GM12878 (cell line): ENCODE results near the gene SLC2A4RG. TPM values are rescaled to one million over a fixed set of nuclear protein-coding genes. Genes with fewer than 3 reads are reported as not detected.

Source experiments
- ATAC-seq: fragments of 200-7000 bp; cut with Tn5 transposase; 3 replicates; pipeline ENCODE4 v1.9.1; 2020; ENCODE audit warnings: mild to moderate bottlenecking, moderate library complexity
- BruUV-seq: library from RNA; stranded (reverse); fragments of 400-500 nt; replicated peaks from 2 replicates; lab custom pipeline; 2021; lab: Mats Ljungman, UMichigan
- CTCF ChIA-PET: fragments of 300-600 bp; sonication (Branson Sonifier 250); formaldehyde crosslinking; extraction: SDS; loops from one replicate; lab custom pipeline; 2021; ENCODE audit warnings: inconsistent platforms; lab: Yijun Ruan, JAX
- POLR2A ChIA-PET: fragments of 350-600 bp; formaldehyde crosslinking; extraction: SDS; loops from one replicate; lab custom pipeline; 2021; ENCODE audit warnings: inconsistent platforms; lab: Charles Lee
- RAD21 ChIA-PET: fragments of 300-600 bp; sonication (Branson Sonifier 250); formaldehyde crosslinking; loops from one replicate; lab custom pipeline; 2023; ENCODE audit warnings: antibody characterized with exemption; ENCODE audit not compliant: unreplicated experiment; lab: Charles Lee
- SMC1A ChIA-PET: fragments of 300-600 bp; sonication (Branson Sonifier 250); formaldehyde crosslinking; loops from one replicate; lab custom pipeline; 2023; ENCODE audit not compliant: unreplicated experiment, uncharacterized antibody; lab: Charles Lee
- DNase-seq: peaks from one replicate; pipeline ENCODE4 v3.0.0-alpha.2; 2011; ENCODE audit warnings: low read depth, low spot score
- FAIRE-seq: peaks from 3 replicates; lab custom pipeline; 2011; peaks lifted over from hg19 to GRCh38; lab: Jason Lieb, UNC
- H2AFZ ChIP-seq: 2 replicates; pipeline ENCODE4 v1.6.0; 2011; ENCODE audit warnings: low read depth, low read length, control low read depth; ENCODE audit not compliant: control insufficient read depth
- H3K27ac ChIP-seq: 2 replicates; pipeline ENCODE4 v1.5.1; 2011; ENCODE audit warnings: control low read depth; ENCODE audit not compliant: control insufficient read depth, insufficient read depth
- H3K27me3 ChIP-seq, 2 experiments: replicated peaks in 1 of 2; 2 replicates each; pipeline versions ENCODE4 v1.6.0 to v1.6.1; 2011; ENCODE audit warnings: low read length in 1 of 2; ENCODE audit not compliant: control insufficient read depth in 2 of 2, insufficient read depth in 2 of 2
- H3K36me3 ChIP-seq, 2 experiments: 2 replicates each; pipeline ENCODE4 v1.5.1; 2011; ENCODE audit warnings: low read length in 1 of 2; ENCODE audit not compliant: control insufficient read depth in 2 of 2, insufficient read depth in 2 of 2
- H3K4me1 ChIP-seq: 2 replicates; pipeline ENCODE4 v1.6.1; 2011; ENCODE audit warnings: mild to moderate bottlenecking, low read length, moderate library complexity, mixed read lengths; ENCODE audit not compliant: control insufficient read depth, insufficient read depth
- H3K4me2 ChIP-seq: 2 replicates; pipeline ENCODE4 v1.6.0; 2011; ENCODE audit warnings: control low read depth; ENCODE audit not compliant: control insufficient read depth, insufficient read depth
- H3K4me3 ChIP-seq: fragments of 200-600 bp; sonication (generic); 2 replicates; pipeline ENCODE4 v1.5.1; 2016
- H3K79me2 ChIP-seq: 2 replicates; pipeline ENCODE4 v1.6.0; 2011; ENCODE audit warnings: low read length; ENCODE audit not compliant: control insufficient read depth, insufficient read depth
- H3K9ac ChIP-seq: 2 replicates; pipeline ENCODE4 v1.8.0; 2011; ENCODE audit warnings: low read length, control low read depth, mixed read lengths; ENCODE audit not compliant: control insufficient read depth, insufficient read depth
- H3K9me3 ChIP-seq: replicated peaks from 3 replicates; pipeline ENCODE4 v1.5.1; 2011; ENCODE audit warnings: mild to moderate bottlenecking, low read length; ENCODE audit not compliant: control insufficient read depth, insufficient read depth
- H4K20me1 ChIP-seq: 2 replicates; pipeline ENCODE4 v1.6.0; 2011; ENCODE audit not compliant: control insufficient read depth, insufficient read depth
- CREB1 ChIP-seq: IDR thresholded peaks from 2 replicates; pipeline ENCODE4 v1.6.1; 2012; ENCODE audit warnings: low read depth, mild to moderate bottlenecking, inconsistent platforms
- ELK1 ChIP-seq: IDR thresholded peaks from 2 replicates; pipeline ENCODE4 v1.6.1; 2012; ENCODE audit warnings: low read depth, low read length, improper control_type of control experiment
- FOXM1 ChIP-seq: IDR thresholded peaks from 2 replicates; pipeline ENCODE4 v1.6.1; 2012; ENCODE audit warnings: low read depth, mild to moderate bottlenecking, inconsistent platforms, low read length, moderate library complexity
- MTA3 ChIP-seq: IDR thresholded peaks from 2 replicates; pipeline ENCODE4 v1.6.1; 2012; ENCODE audit warnings: low read length, inconsistent platforms, borderline replicate concordance
- NR2F1 ChIP-seq: fragments of 450-650 bp; conservative IDR thresholded peaks from 2 replicates; pipeline ENCODE4 v1.6.1; 2017; ENCODE audit warnings: mild to moderate bottlenecking
- POLR2A ChIP-seq: IDR thresholded peaks from 2 replicates; pipeline ENCODE4 v1.6.1; 2011; ENCODE audit warnings: low read depth, mild to moderate bottlenecking, low read length
- RB1 ChIP-seq: fragments of 450-650 bp; formaldehyde crosslinking; IDR thresholded peaks from 2 replicates; pipeline ENCODE4 v1.6.1; 2017; ENCODE audit warnings: mild to moderate bottlenecking, borderline replicate concordance
- SPI1 ChIP-seq: IDR thresholded peaks from 2 replicates; pipeline ENCODE4 v1.6.1; 2011; ENCODE audit warnings: low read depth, mild to moderate bottlenecking, low read length, moderate library complexity, borderline replicate concordance; ENCODE audit not compliant: insufficient read depth
- TAF1 ChIP-seq: IDR thresholded peaks from 2 replicates; pipeline ENCODE4 v1.6.1; 2011; ENCODE audit warnings: mild to moderate bottlenecking, low read depth, low read length, borderline replicate concordance
- ZBED1 ChIP-seq: IDR thresholded peaks from 2 replicates; pipeline ENCODE4 v1.6.1; 2016; ENCODE audit warnings: borderline replicate concordance
- ZZZ3 ChIP-seq: IDR thresholded peaks from 2 replicates; pipeline ENCODE4 v1.6.1; 2011; ENCODE audit warnings: low read depth; ENCODE audit not compliant: control insufficient read depth, insufficient read length
- WGBS: methylation state at CpG from one replicate; pipeline ENCODE4 v1.1.6; 2016; ENCODE audit warnings: low lambda C conversion rate; ENCODE audit not compliant: insufficient replicate concordance, insufficient coverage; ENCODE audit errors: missing lambda C conversion rate; 5-methylcytosine and 5-hydroxymethylcytosine counted together
- in situ Hi-C: fragments of 300-500 bp; cut with MboI; formaldehyde crosslinking; loops from 9 replicates; pipeline ENCODE4 v1.14.3; 2018; ENCODE audit warnings: mixed read lengths
- intact Hi-C: fragments of 100-400 bp; cut with micrococcal nuclease; formaldehyde crosslinking; loops from one replicate; pipeline ENCODE4 v1.14.2; 2022; ENCODE audit not compliant: unreplicated experiment
- polyA plus RNA-seq, 11 experiments: library from polyadenylated mRNA; depleted of rRNA in 4 of 11; unstranded in 6 of 11; stranded (reverse) in 5 of 11; fragments of >200 nt; fragmentation: Nextera tagmentation in 4 of 11; fragmentation: Illumina TruSeq in 1 of 11; extraction: Ambion mirVana in 4 of 11; extraction: Trizol in 1 of 11; gene quantifications; 1 replicate in 1 of 11; 2 replicates in 10 of 11; pipeline versions ENCODE4 v1.2.1 to v1.2.3, GENCODE V29; 2011 to 2016; ENCODE audit warnings: inconsistent platforms in 2 of 11, missing spikeins in 2 of 11, low read depth in 1 of 11
- total RNA-seq, 4 experiments: library from RNA; depleted of rRNA in 3 of 4; stranded (reverse); fragments of >200 nt in 3 of 4; fragmentation: Illumina TruSeq in 1 of 4; extraction: Trizol in 1 of 4; gene quantifications; 2 replicates each; pipeline versions ENCODE4 v1.2.1 to v1.2.3, GENCODE V29; 2013 to 2021
- TF ChIP-seq, protein P1 (sequence below): fragments of 450-650 bp; IDR thresholded peaks from 2 replicates; pipeline ENCODE4 v1.6.1; 2016; ENCODE audit warnings: mild to moderate bottlenecking

SLC2A4RG gene
- total and polyA plus RNA-seq, 10 of the 15 experiments (the other 5 are each of a cell fraction or from before 2014, with no cell fraction given) = 0.34 to 65.9 (median 13.3) TPM

DNA sequence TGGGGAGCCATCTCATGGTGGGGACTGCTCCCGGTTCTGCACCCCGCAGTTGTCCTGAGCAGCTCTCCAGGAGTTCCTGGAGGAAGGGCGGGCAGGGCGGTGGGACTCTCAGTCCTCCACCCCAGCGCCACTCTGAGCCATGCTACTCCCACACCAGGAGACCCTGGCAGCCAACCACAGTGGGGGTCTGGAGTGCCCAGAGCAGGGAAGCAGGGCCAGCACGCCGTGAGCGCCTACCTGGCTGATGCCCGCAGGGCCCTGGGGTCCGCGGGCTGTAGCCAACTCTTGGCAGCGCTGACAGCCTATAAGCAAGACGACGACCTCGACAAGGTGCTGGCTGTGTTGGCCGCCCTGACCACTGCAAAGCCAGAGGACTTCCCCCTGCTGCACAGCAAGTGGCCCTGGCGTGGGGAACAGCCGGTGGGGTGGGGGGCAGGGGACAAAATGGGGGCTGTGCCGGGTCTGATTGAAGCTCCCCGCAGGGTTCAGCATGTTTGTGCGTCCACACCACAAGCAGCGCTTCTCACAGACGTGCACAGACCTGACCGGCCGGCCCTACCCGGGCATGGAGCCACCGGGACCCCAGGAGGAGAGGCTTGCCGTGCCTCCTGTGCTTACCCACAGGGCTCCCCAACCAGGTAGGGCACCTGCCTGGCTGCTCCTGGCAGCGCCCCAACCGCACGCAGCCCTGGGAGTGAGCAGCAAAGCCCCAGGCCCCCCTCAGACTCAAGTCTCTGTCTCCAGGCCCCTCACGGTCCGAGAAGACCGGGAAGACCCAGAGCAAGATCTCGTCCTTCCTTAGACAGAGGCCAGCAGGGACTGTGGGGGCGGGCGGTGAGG is 44.8 kb upstream of the SLC2A4RG start:
- no peak overlapping the region for H3K27ac ChIP-seq
- POLR2A ChIA-PET = interaction anchor here (0.6 kb wide), 1 partner anchor 300 kb away, joined by 3 read pairs; no protein-coding TSS in a partner anchor
- no peak overlapping the region for H3K4me2 ChIP-seq
- CTCF ChIA-PET = no interaction called here
- SMC1A ChIA-PET = no interaction called here
- no peaks in the 10 kb centered on the region for H3K9me3 ChIP-seq
- H3K9ac ChIP-seq = no peak overlapping the region
- intact Hi-C loops (no loop called here), in situ Hi-C loops (no loop called here)
- no peak overlapping the region for H3K4me3 ChIP-seq
- H3K4me1 ChIP-seq = peaks cover 16% of the 10 kb centered on the region
- TF ChIP-seq POLR2A (peak; percentile 42), RB1 (no peak), CREB1 (no peak), NR2F1 (no peak), FOXM1 (no peak)
- no peaks in the 10 kb centered on the region for H3K27me3 ChIP-seq
- ATAC-seq (no peak), FAIRE-seq (no peak), DNase-seq (no peak)
- no peaks in the 10 kb centered on the region for H3K36me3 ChIP-seq
- BruUV-seq = no TSS peak
- RAD21 ChIA-PET = interaction anchor here (0.6 kb wide), 1 partner anchor 362 kb away, joined by 6 read pairs; no protein-coding TSS in a partner anchor
- no peak overlapping the region for H2AFZ ChIP-seq
- 90% methylated on average over 35 of the region's 37 CpGs for WGBS
- no peaks in the 10 kb centered on the region for H4K20me1 ChIP-seq
- H3K79me2 ChIP-seq = no peaks in the 10 kb centered on the region

- H3K36me3 ChIP-seq = no peaks in the 10 kb centered on the region
- no peaks in the 10 kb centered on the region for H4K20me1 ChIP-seq
- RAD21 ChIA-PET = no interaction called here
- H3K9ac ChIP-seq = no peak overlapping the region
- no peak for FAIRE-seq
- in situ Hi-C loops = no loop called here
- no peak overlapping the region for H3K4me2 ChIP-seq
- no peak overlapping the region for H2AFZ ChIP-seq
- no peak overlapping the region for H3K4me3 ChIP-seq
- no peak overlapping the region for H3K27ac ChIP-seq
- peaks cover 16% of the 10 kb centered on the region for H3K4me1 ChIP-seq
- BruUV-seq = no TSS peak
- DNase-seq = no peak
- 0 out of 2 replicates have a peak, but pooled peaks have one; percentile 18 for TF ChIP-seq ZBED1
- TF ChIP-seq ELK1 = no peak
- no peak for TF ChIP-seq ZZZ3
- no peak for TF ChIP-seq TAF1
- TF ChIP-seq SPI1 = no peak
- TF ChIP-seq, protein P1, sequence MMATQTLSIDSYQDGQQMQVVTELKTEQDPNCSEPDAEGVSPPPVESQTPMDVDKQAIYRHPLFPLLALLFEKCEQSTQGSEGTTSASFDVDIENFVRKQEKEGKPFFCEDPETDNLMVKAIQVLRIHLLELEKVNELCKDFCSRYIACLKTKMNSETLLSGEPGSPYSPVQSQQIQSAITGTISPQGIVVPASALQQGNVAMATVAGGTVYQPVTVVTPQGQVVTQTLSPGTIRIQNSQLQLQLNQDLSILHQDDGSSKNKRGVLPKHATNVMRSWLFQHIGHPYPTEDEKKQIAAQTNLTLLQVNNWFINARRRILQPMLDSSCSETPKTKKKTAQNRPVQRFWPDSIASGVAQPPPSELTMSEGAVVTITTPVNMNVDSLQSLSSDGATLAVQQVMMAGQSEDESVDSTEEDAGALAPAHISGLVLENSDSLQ = 0 out of 2 replicates have a peak, but pooled peaks have one; percentile 7
- peak; percentile 73; the same call in 1 of the 2 replicates for TF ChIP-seq MTA3
- TF ChIP-seq POLR2A = peak; percentile 68
- TF ChIP-seq, all 136 proteins: peak for 4
- ATAC-seq = no peak
- ChIA-PET SMC1A (no interaction called here), POLR2A (no interaction called here), CTCF (no interaction called here)
- no peaks in the 10 kb centered on the region for H3K79me2 ChIP-seq
- WGBS = 84% methylated on average over 22 of the region's 25 CpGs
- no peaks in the 10 kb centered on the region for H3K9me3 ChIP-seq
- intact Hi-C loops = no loop called here
- no peaks in the 10 kb centered on the region for H3K27me3 ChIP-seq
Observed at GRCh38 chr20:63695424-63696305, 43.9 kb upstream of the SLC2A4RG start.
